H1 (cell line): ENCODE measurements around the gene CLDN4. TPM values are rescaled to one million over a fixed set of nuclear protein-coding genes. Genes with fewer than 3 reads are reported as not detected.

Experiments used
- TEAD4 ChIP-seq: IDR thresholded peaks from 2 replicates; pipeline ENCODE4 v1.6.1; 2012; ENCODE audit warnings: low read depth, low read length, inconsistent platforms, mixed read lengths
- polyA plus RNA-seq, 7 experiments: library from polyadenylated mRNA; depleted of rRNA in 3 of 7; stranded (reverse) in 5 of 7; unstranded in 2 of 7; fragments of >200 nt in 5 of 7; fragments of 200-250 nt in 2 of 7; gene quantifications; 1 replicate in 5 of 7; 2 replicates in 1 of 7; 4 replicates in 1 of 7; pipeline versions ENCODE4 v1.2.1 to v1.2.3, GENCODE V29; 2011 to 2013; ENCODE audit warnings: missing spikeins in 2 of 7, mixed read lengths in 2 of 7
- total RNA-seq: library from RNA; stranded (reverse); fragmentation: NEBNext Ultra II Directional; extraction: Animal tissue kit (Norgen Biotek cat#: 25700); gene quantifications from 2 replicates; pipeline ENCODE4 v1.2.1, GENCODE V29; 2021

The CLDN4 gene
- total and polyA plus RNA-seq, 2 of the 8 experiments (the other 6 are each of a cell fraction or from before 2014, with no cell fraction given) = 28.0 to 69.3 TPM

DNA sequence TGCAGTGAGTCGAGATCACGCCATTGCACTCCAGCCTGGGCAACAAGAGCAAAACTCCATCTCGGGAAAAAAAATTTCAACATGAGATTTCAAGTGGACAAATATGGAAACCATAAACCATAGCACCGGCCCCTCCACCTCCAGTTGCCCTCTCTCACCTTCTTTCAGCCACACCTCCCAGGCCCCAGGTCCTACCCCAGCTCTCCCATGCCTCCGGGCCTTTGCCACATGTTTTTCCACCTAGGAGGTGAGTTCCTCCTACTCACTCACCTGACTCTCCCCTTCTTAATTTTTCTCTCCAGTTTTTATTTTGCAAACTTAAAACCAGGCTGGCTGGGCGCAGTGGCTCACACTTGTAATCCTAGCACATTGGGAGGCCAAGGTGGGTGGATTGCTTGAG lies 13.7 kb upstream of the CLDN4 start (continued):
- TF ChIP-seq TEAD4 = no peak
